Pancreas (tissue), 10 donors: ENCODE measurements around the gene POLR3F. TPM values are rescaled to one million over a fixed set of nuclear protein-coding genes. Genes with fewer than 3 reads are reported as not detected.
A peak's percentile ranks its signal among the peaks of the same experiment; 100 is the strongest.

Source experiments
- ATAC-seq, 4 donors: fragments of 200-7000 bp; cut with Tn5 transposase; one replicate each; pipeline versions ENCODE4 v1.8.0 to v1.9.1; 2020; ENCODE audit warnings: mild to moderate bottlenecking in 4 of 4, moderate library complexity in 4 of 4
- DNase-seq, 6 donors: peaks; one replicate each; pipeline ENCODE4 v3.0.0-alpha.2; 2020
- FAIRE-seq: peaks from 2 replicates; lab custom pipeline; 2012; peaks lifted over from hg19 to GRCh38; lab: Jason Lieb, UNC
- H3K27ac ChIP-seq, 4 donors: fragments of 200-600 bp; sonication (generic); 1 replicate in 3 of 4; 2 replicates in 1 of 4; pipeline versions ENCODE4 v1.5.0 to v1.8.0; 2020
- H3K27me3 ChIP-seq, 4 donors: fragments of 200-600 bp; one replicate each; pipeline ENCODE4 v1.8.0; 2021
- H3K36me3 ChIP-seq, 3 donors: fragments of 200-600 bp; sonication (generic) in 1 of 3; one replicate each; pipeline versions ENCODE4 v1.5.0 to v1.8.0; 2020 to 2021
- H3K4me1 ChIP-seq, 3 donors: fragments of 200-600 bp; one replicate each; pipeline ENCODE4 v1.8.0; 2021
- H3K4me3 ChIP-seq, 4 donors: fragments of 200-600 bp; sonication (generic) in 2 of 4; one replicate each; pipeline versions ENCODE4 v1.5.0 to v1.8.0; 2020 to 2021
- H3K9me3 ChIP-seq, 4 donors: fragments of 200-600 bp; one replicate each; pipeline ENCODE4 v1.8.0; 2021
- CTCF ChIP-seq, 4 donors: fragments of 200-600 bp; sonication (generic) in 3 of 4; IDR thresholded peaks; one replicate each; pipeline versions ENCODE4 v1.5.0 to v1.8.0; 2021; ENCODE audit warnings: antibody characterized with exemption in 4 of 4
- WGBS, 2 donors: extraction: QIAGEN DNeasy Blood & Tissue Kit; methylation state at CpG; one replicate each; pipeline ENCODE4 v1.1.7; 2013; 5-methylcytosine and 5-hydroxymethylcytosine counted together
- intact Hi-C, 3 donors: fragments of 100-400 bp; cut with DNase I; formaldehyde crosslinking; loops; one replicate each; pipeline versions ENCODE4 v1.11.1 to v1.14.2; 2022
- polyA plus RNA-seq, 2 donors: library from polyadenylated mRNA; stranded (reverse); fragments of 200-250 nt; gene quantifications; one replicate each; pipeline ENCODE4 v1.2.3, GENCODE V29; 2013
- total RNA-seq, 6 donors: library from RNA; stranded (reverse); fragmentation: NEBNext Ultra II Directional in 4 of 6; extraction: Animal tissue kit (Norgen Biotek cat#: 25700) in 4 of 6; gene quantifications; one replicate each; pipeline versions ENCODE4 v1.2.1 to v1.2.4, GENCODE V29; 2021 to 2023
- donor health status: healthy with polysubstance abuse.
- donor health status: DM: no; HTN: no; CAD: no; lungs with moderate emphysema.
- donor health status: DM: no; HTN: no; CAD: no.
- donor health status: control.
- donor health status: control.
- donor health status: Bipolar disorder and iron deficiency.
- donor health status: DM: yes; HTN: yes; CAD: no.
- donor health status: DM: no; HTN: no; CAD: no.
- donor health status: DM: no; HTN: no; CAD: no.
- donor health status: DM: yes; HTN: yes; CAD: no.

The POLR3F gene
- total and polyA plus RNA-seq, 8 donors: 3.3 to 8.6 (median 4.0) TPM

GRCh38 chr20:18504479-18505060 lies 37.4 kb downstream of the POLR3F start:
- Histone ChIP-seq H3K4me3 (no peak overlapping the region), H3K27ac (peak overlapping the region in 1 of 4 donors; percentile 66), H3K9me3 (no peaks in the 10 kb centered on the region), H3K36me3 (no peaks in the 10 kb centered on the region), H3K4me1 (peaks cover 0 to 15% (median 0%) of the 10 kb centered on the region in 3 donors), H3K27me3 (no peaks in the 10 kb centered on the region)
- intact Hi-C loops: no loop called here
- FAIRE-seq: no peak
- ATAC-seq: peak in 1 of 4 donors; percentile 1
- no peak for TF ChIP-seq CTCF (IDR thresholded peaks at IDR 0.05)
- 53 to 67% methylated on average over 31 of the region's 31 CpGs for WGBS, 2 donors
- peak in 5 of 6 donors; percentile 33 to 54 (median 49) for DNase-seq

- H3K4me3 ChIP-seq: peak overlapping the region; percentile 22 to 93 (median 78)
- WGBS, 2 donors: 57 to 60% methylated on average over 8 of the region's 8 CpGs
- H3K9me3 ChIP-seq: no peaks in the 10 kb centered on the region
- H3K27ac ChIP-seq: peak overlapping the region; percentile 96 to 99 (median 99)
- intact Hi-C loops: no loop called here
- TF ChIP-seq CTCF (IDR thresholded peaks at IDR 0.05): no peak
- DNase-seq: no peak
- ATAC-seq: no peak
- peaks cover 0 to 27% (median 8%) of the 10 kb centered on the region in 3 donors for H3K4me1 ChIP-seq
- H3K36me3 ChIP-seq: peaks cover 0 to 11% (median 4%) of the 10 kb centered on the region in 3 donors
- no peaks in the 10 kb centered on the region for H3K27me3 ChIP-seq
- no peak for FAIRE-seq
These were observed 39.6 kb downstream of the POLR3F start for GRCh38 chr20:18506744-18507143.

GRCh38 chr20:18507218-18508191 lies 40.3 kb downstream of the POLR3F start, which contains the start of gene SEC23B:
Gene SEC23B (plus strand): TSS chr20:18507940. CDS start chr20:18510836, 2,896 bp downstream.
- no peak for TF ChIP-seq CTCF (IDR thresholded peaks at IDR 0.05)
- Histone ChIP-seq H3K36me3 (peaks cover 0 to 15% (median 4%) of the 10 kb centered on the region in 3 donors), H3K9me3 (no peaks in the 10 kb centered on the region), H3K4me1 (peaks cover 5 to 29% (median 10%) of the 10 kb centered on the region in 3 donors), H3K4me3 (peak within 1 kb of the TSS; percentile 22 to 93 (median 78)), H3K27ac (peak within 1 kb of the TSS; percentile 96 to 99 (median 99)), H3K27me3 (no peaks in the 10 kb centered on the region)
- WGBS, 2 donors: 0% methylated on average over 69 of the region's 69 CpGs
- FAIRE-seq: peak; percentile 80
- ATAC-seq: peak; percentile 95 to 99 (median 96)
- intact Hi-C loops: no loop called here
- peak; percentile 95 to 98 (median 96) for DNase-seq

GRCh38 chr20:18511571-18511970 lies 44.4 kb downstream of the POLR3F start:
- Histone ChIP-seq H3K36me3 (peaks cover 11 to 36% (median 12%) of the 10 kb centered on the region in 3 donors), H3K4me1 (peaks cover 5 to 31% (median 15%) of the 10 kb centered on the region in 3 donors), H3K27ac (no peak overlapping the region), H3K4me3 (no peak overlapping the region), H3K27me3 (no peaks in the 10 kb centered on the region), H3K9me3 (no peaks in the 10 kb centered on the region)
- intact Hi-C loops: no loop called here
- DNase-seq (no peak), FAIRE-seq (no peak), ATAC-seq (no peak)
- 65 to 84% methylated on average over 1 of the region's 1 CpG for WGBS, 2 donors
- no peak for TF ChIP-seq CTCF (IDR thresholded peaks at IDR 0.05)
